Karpas-422 (cell line): Measurements from ENCODE around the gene SCNN1A. TPM values are rescaled to one million over a fixed set of nuclear protein-coding genes. Genes with fewer than 3 reads are reported as not detected.

ENCODE experiments used
- DNase-seq: peaks from one replicate; pipeline ENCODE4 v3.0.0-alpha.2; 2015
- H2AFZ ChIP-seq: fragments of 200-600 bp; sonication (generic); 2 replicates; pipeline ENCODE4 v1.6.1; 2014; ENCODE audit warnings: antibody characterized with exemption, low read length, mixed read lengths
- H3K27ac ChIP-seq: fragments of 200-600 bp; sonication (generic); 2 replicates; pipeline ENCODE4 v1.5.1; 2014; ENCODE audit warnings: mild to moderate bottlenecking, low read length, moderate library complexity
- H3K27me3 ChIP-seq: fragments of 200-600 bp; sonication (generic); 2 replicates; pipeline ENCODE4 v1.6.1; 2014; ENCODE audit warnings: low read length, mixed read lengths
- H3K36me3 ChIP-seq: fragments of 200-600 bp; sonication (generic); 2 replicates; pipeline ENCODE4 v1.6.1; 2014; ENCODE audit warnings: low read length, mixed read lengths; ENCODE audit not compliant: insufficient read depth
- H3K4me1 ChIP-seq: fragments of 200-600 bp; sonication (generic); 2 replicates; pipeline ENCODE4 v1.6.1; 2014; ENCODE audit warnings: mild to moderate bottlenecking, low read length, mixed read lengths
- H3K4me2 ChIP-seq: fragments of 200-600 bp; sonication (generic); 2 replicates; pipeline ENCODE4 v1.6.1; 2014; ENCODE audit warnings: low read length, low read depth, mild to moderate bottlenecking; ENCODE audit not compliant: poor library complexity, severe bottlenecking
- H3K4me3 ChIP-seq: fragments of 200-600 bp; sonication (generic); 2 replicates; pipeline ENCODE4 v1.5.1; 2014; ENCODE audit warnings: mild to moderate bottlenecking, antibody characterized with exemption, low read length, mixed read lengths
- H3K79me2 ChIP-seq: fragments of 200-600 bp; sonication (generic); 2 replicates; pipeline ENCODE4 v1.6.1; 2014; ENCODE audit warnings: mild to moderate bottlenecking, low read length, mixed read lengths
- H3K9ac ChIP-seq: fragments of 200-600 bp; sonication (generic); 2 replicates; pipeline ENCODE4 v1.6.0; 2014; ENCODE audit warnings: low read length
- H3K9me2 ChIP-seq: fragments of 200-600 bp; sonication (generic), shearing (Covaris generic); replicated peaks from 2 replicates; pipeline ENCODE4 v1.6.0; 2014; ENCODE audit warnings: mild to moderate bottlenecking, low read length, moderate library complexity; ENCODE audit not compliant: insufficient read depth
- H3K9me3 ChIP-seq: fragments of 300-700, 200-600 bp; sonication (generic); 2 replicates; pipeline ENCODE4 v1.6.1; 2014; ENCODE audit warnings: low read length, mixed read lengths
- H4K20me1 ChIP-seq: fragments of 200-600 bp; sonication (generic); 2 replicates; pipeline ENCODE4 v1.6.1; 2014; ENCODE audit warnings: mild to moderate bottlenecking, antibody characterized with exemption, low read length, low read depth; ENCODE audit not compliant: insufficient read depth
- total RNA-seq: library from RNA; depleted of rRNA; stranded (reverse); fragments of >200 nt; shearing (Covaris generic); gene quantifications from 2 replicates; pipeline ENCODE4 v1.2.3, GENCODE V29; 2014; ENCODE audit warnings: low replicate concordance

SCNN1A gene
- total RNA-seq, 1 experiment from 2014 or later, result not detected

DNA sequence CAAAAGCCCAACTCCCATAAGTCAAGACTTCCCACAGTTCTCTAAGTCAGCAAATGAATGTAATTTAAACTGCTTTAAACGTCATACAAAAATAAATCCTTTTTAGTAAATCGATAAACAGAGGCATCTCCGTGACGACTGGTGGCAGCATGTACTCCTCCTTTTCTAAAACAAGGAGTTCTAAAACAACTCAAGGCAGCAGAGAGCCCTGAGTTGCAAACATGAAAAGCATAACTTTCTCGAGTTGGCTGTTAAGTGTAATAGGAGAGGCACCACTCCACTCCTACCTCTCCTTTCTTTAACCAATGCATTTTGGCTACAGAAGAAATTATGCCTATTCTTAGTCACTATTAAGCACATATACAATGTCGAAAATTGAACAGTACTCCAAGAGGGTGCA, 30.6 kb upstream of the SCNN1A start:
- H3K36me3 ChIP-seq, result no peaks in the 10 kb centered on the region
- no peak overlapping the region for H3K4me2 ChIP-seq
- no peaks in the 10 kb centered on the region for H3K9me2 ChIP-seq
- H3K79me2 ChIP-seq, result no peaks in the 10 kb centered on the region
- H2AFZ ChIP-seq, result no peak overlapping the region
- no peak overlapping the region for H3K9ac ChIP-seq
- DNase-seq, result no peak
- H3K27ac ChIP-seq, result no peak overlapping the region
- no peak overlapping the region for H3K4me3 ChIP-seq
- no peaks in the 10 kb centered on the region for H3K9me3 ChIP-seq
- no peaks in the 10 kb centered on the region for H3K27me3 ChIP-seq
- H4K20me1 ChIP-seq, result no peaks in the 10 kb centered on the region
- no peaks in the 10 kb centered on the region for H3K4me1 ChIP-seq

- Histone ChIP-seq H3K36me3 (no peaks in the 10 kb centered on the region), H3K4me2 (no peak overlapping the region), H3K27ac (no peak overlapping the region), H4K20me1 (no peaks in the 10 kb centered on the region), H3K9me2 (no peaks in the 10 kb centered on the region), H3K9ac (no peak overlapping the region), H3K27me3 (no peaks in the 10 kb centered on the region), H2AFZ (no peak overlapping the region), H3K9me3 (no peaks in the 10 kb centered on the region), H3K4me1 (no peaks in the 10 kb centered on the region), H3K4me3 (no peak overlapping the region), H3K79me2 (no peaks in the 10 kb centered on the region)
- DNase-seq, result no peak
Measured at GRCh38 chr12:6404390-6404789, 29.0 kb upstream of the SCNN1A start.

DNA sequence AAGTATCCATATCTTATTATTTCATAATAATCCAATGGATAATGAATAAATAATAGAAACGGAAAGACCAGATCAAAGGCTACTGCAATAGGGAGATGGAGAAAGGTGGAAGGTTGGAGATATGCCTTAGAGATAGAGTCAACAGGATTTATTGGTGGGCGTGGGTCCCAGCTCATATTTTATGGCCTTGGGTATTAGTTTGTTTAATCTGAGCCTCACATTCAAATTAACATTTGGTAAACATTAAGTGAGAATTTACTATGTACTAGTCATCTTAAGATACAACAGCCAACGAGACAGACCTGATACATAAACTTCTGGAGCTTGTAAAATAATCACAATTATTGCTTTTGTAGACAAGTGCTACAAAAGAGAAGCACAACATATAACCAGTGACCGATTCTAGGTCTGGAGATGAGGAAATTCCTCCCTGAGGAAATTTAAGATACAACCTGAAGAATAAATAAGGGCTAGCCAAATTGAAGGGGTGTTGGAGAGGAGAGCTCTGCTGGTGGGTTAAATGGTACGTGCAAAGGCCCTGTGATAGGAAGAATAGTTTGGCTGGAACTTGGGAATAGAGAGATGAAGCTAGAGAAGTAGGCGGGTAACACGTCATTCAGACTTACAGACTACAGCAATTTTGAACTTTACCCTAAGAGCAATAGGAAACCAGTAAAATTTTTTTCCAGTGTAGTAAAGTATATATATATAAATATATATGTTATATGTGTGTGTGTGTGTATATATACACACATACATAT, 24.7 kb upstream of the SCNN1A start:
- no peak overlapping the region for H2AFZ ChIP-seq
- no peak overlapping the region for H3K9ac ChIP-seq

GRCh38 chr12:6396031-6396430, 20.7 kb upstream of the SCNN1A start:
- H4K20me1 ChIP-seq, result no peaks in the 10 kb centered on the region
- H3K27ac ChIP-seq, result no peak overlapping the region
- H3K4me1 ChIP-seq, result no peaks in the 10 kb centered on the region
- H3K9ac ChIP-seq, result no peak overlapping the region
- H3K36me3 ChIP-seq, result no peaks in the 10 kb centered on the region
- no peaks in the 10 kb centered on the region for H3K79me2 ChIP-seq
- H3K4me2 ChIP-seq, result no peak overlapping the region
- H3K27me3 ChIP-seq, result no peaks in the 10 kb centered on the region
- no peak overlapping the region for H3K4me3 ChIP-seq
- H3K9me2 ChIP-seq, result no peaks in the 10 kb centered on the region
- H3K9me3 ChIP-seq, result no peaks in the 10 kb centered on the region
- DNase-seq, result no peak
- no peak overlapping the region for H2AFZ ChIP-seq

More for the DNA sequence above, 24.7 kb upstream of the SCNN1A start:
- H3K27me3 ChIP-seq, result no peaks in the 10 kb centered on the region
- H4K20me1 ChIP-seq, result no peaks in the 10 kb centered on the region
- H3K4me1 ChIP-seq, result no peaks in the 10 kb centered on the region
- no peaks in the 10 kb centered on the region for H3K9me3 ChIP-seq
- H3K27ac ChIP-seq, result no peak overlapping the region
- no peak overlapping the region for H3K4me3 ChIP-seq
- no peaks in the 10 kb centered on the region for H3K79me2 ChIP-seq
- H3K4me2 ChIP-seq, result no peak overlapping the region
- H3K36me3 ChIP-seq, result no peaks in the 10 kb centered on the region
- H3K9me2 ChIP-seq, result no peaks in the 10 kb centered on the region
- DNase-seq, result no peak

- no peak for DNase-seq
- no peaks in the 10 kb centered on the region for H4K20me1 ChIP-seq
- no peaks in the 10 kb centered on the region for H3K4me1 ChIP-seq
- no peaks in the 10 kb centered on the region for H3K9me3 ChIP-seq
- H3K9ac ChIP-seq, result no peak overlapping the region
- H2AFZ ChIP-seq, result no peak overlapping the region
- H3K27ac ChIP-seq, result no peak overlapping the region
- no peaks in the 10 kb centered on the region for H3K9me2 ChIP-seq
- no peaks in the 10 kb centered on the region for H3K36me3 ChIP-seq
- H3K27me3 ChIP-seq, result no peaks in the 10 kb centered on the region
- H3K79me2 ChIP-seq, result no peaks in the 10 kb centered on the region
- no peak overlapping the region for H3K4me2 ChIP-seq
- no peak overlapping the region for H3K4me3 ChIP-seq
Measured at GRCh38 chr12:6394398-6394797, 19.0 kb upstream of the SCNN1A start.

GRCh38 chr12:6393109-6393508, 17.7 kb upstream of the SCNN1A start:
- Histone ChIP-seq H3K4me1 (no peaks in the 10 kb centered on the region), H3K4me3 (no peak overlapping the region), H4K20me1 (no peaks in the 10 kb centered on the region), H3K36me3 (no peaks in the 10 kb centered on the region), H3K27ac (no peak overlapping the region), H3K79me2 (no peaks in the 10 kb centered on the region), H3K9me2 (no peaks in the 10 kb centered on the region), H3K27me3 (no peaks in the 10 kb centered on the region), H3K9ac (no peak overlapping the region), H3K4me2 (no peak overlapping the region), H3K9me3 (no peaks in the 10 kb centered on the region), H2AFZ (no peak overlapping the region)
- DNase-seq, result no peak

DNA sequence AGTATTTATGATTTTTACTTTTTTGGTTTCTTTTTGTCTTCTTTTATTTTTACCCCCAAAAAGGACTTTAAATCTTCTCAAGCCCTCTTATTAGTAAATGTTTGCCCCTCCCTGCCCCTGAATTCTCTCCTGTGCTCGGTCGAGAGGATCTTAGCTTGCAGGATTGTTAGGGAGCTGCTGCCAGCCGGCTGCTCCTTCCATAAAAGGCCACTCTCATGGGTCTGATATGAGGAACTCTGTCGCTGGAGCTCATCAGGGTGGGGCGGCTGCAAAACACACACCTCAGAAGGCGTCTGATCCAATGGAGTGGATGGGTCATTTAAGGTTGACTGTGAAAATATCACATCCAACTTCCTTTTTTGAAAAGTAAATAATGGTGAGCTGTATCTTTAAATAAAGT, 17.1 kb upstream of the SCNN1A start:
- Histone ChIP-seq H3K4me1 (no peaks in the 10 kb centered on the region), H3K9me3 (no peaks in the 10 kb centered on the region), H3K27ac (no peak overlapping the region), H3K79me2 (no peaks in the 10 kb centered on the region), H4K20me1 (no peaks in the 10 kb centered on the region), H3K4me2 (no peak overlapping the region), H2AFZ (no peak overlapping the region), H3K27me3 (no peaks in the 10 kb centered on the region), H3K9ac (no peak overlapping the region), H3K9me2 (no peaks in the 10 kb centered on the region), H3K4me3 (no peak overlapping the region), H3K36me3 (no peaks in the 10 kb centered on the region)
- DNase-seq, result no peak

- Histone ChIP-seq H3K4me2 (no peak overlapping the region), H3K79me2 (no peaks in the 10 kb centered on the region), H3K4me3 (no peak overlapping the region), H3K4me1 (no peaks in the 10 kb centered on the region), H2AFZ (no peak overlapping the region), H3K27me3 (no peaks in the 10 kb centered on the region), H3K9ac (no peak overlapping the region), H3K27ac (no peak overlapping the region), H3K9me3 (no peaks in the 10 kb centered on the region), H3K9me2 (no peaks in the 10 kb centered on the region), H3K36me3 (no peaks in the 10 kb centered on the region), H4K20me1 (no peaks in the 10 kb centered on the region)
- DNase-seq, result no peak
Measured at GRCh38 chr12:6391013-6391412, 15.7 kb upstream of the SCNN1A start.
